ENCODE results near the gene ENTR1.

ENTR1 gene

GRCh38 chr9:136395020-136395340 lies 15.4 kb downstream of the ENTR1 start:
- Histone ChIP-seq H3K4me3 (ENCODE audit: insufficient read length, low read depth) (no peak overlapping the region), H3K9me3 (ENCODE audit: insufficient read depth, low read length) (no peaks in the 10 kb centered on the region), H3K36me3 (ENCODE audit: insufficient read depth, insufficient read length, low read length) (peaks cover 83% of the 10 kb centered on the region), H3K9ac (ENCODE audit: insufficient read length, low read depth) (no peak overlapping the region), H3K4me1 (ENCODE audit: insufficient read depth, insufficient read length) (peaks cover 10% of the 10 kb centered on the region), H3K27me3 (ENCODE audit: insufficient read depth, insufficient read length) (no peaks in the 10 kb centered on the region)
- no peak for DNase-seq (ENCODE audit: low read depth, low spot score)
- TF ChIP-seq YY1 (IDR thresholded peaks at IDR 0.05; ENCODE audit: insufficient read depth, insufficient read length), result no peak
- no peak for TF ChIP-seq ZNF274 (IDR thresholded peaks at IDR 0.05; ENCODE audit: low read depth, low read length)
- no peak for TF ChIP-seq SUZ12 (IDR thresholded peaks at IDR 0.05; ENCODE audit: extremely low read depth, insufficient read depth, insufficient read length)

GRCh38 chr9:136394312-136395019 lies 15.9 kb downstream of the ENTR1 start:
- peaks cover 89% of the 10 kb centered on the region for H3K36me3 ChIP-seq (ENCODE audit: insufficient read depth, insufficient read length, low read length)
- H3K9me3 ChIP-seq (ENCODE audit: insufficient read depth, low read length), result no peaks in the 10 kb centered on the region
- H3K9ac ChIP-seq (ENCODE audit: insufficient read length, low read depth), result no peak overlapping the region
- no peak for DNase-seq (ENCODE audit: low read depth, low spot score)
- H3K4me3 ChIP-seq (ENCODE audit: insufficient read length, low read depth), result no peak overlapping the region
- TF ChIP-seq ZNF274 (IDR thresholded peaks at IDR 0.05; ENCODE audit: low read depth, low read length), result no peak
- no peak for TF ChIP-seq YY1 (IDR thresholded peaks at IDR 0.05; ENCODE audit: insufficient read depth, insufficient read length)
- TF ChIP-seq SUZ12 (IDR thresholded peaks at IDR 0.05; ENCODE audit: extremely low read depth, insufficient read depth, insufficient read length), result no peak
- peaks cover 10% of the 10 kb centered on the region for H3K4me1 ChIP-seq (ENCODE audit: insufficient read depth, insufficient read length)
- H3K27me3 ChIP-seq (ENCODE audit: insufficient read depth, insufficient read length), result no peaks in the 10 kb centered on the region

GRCh38 chr9:136393531-136393930 lies 16.9 kb downstream of the ENTR1 start:
- Histone ChIP-seq H3K4me3 (ENCODE audit: insufficient read length, low read depth) (no peak overlapping the region), H3K9me3 (ENCODE audit: insufficient read depth, low read length) (no peaks in the 10 kb centered on the region), H3K27me3 (ENCODE audit: insufficient read depth, insufficient read length) (no peaks in the 10 kb centered on the region), H3K9ac (ENCODE audit: insufficient read length, low read depth) (no peak overlapping the region), H3K4me1 (ENCODE audit: insufficient read depth, insufficient read length) (peaks cover 5% of the 10 kb centered on the region), H3K36me3 (ENCODE audit: insufficient read depth, insufficient read length, low read length) (peaks cover 93% of the 10 kb centered on the region)
- TF ChIP-seq SUZ12 (IDR thresholded peaks at IDR 0.05; ENCODE audit: extremely low read depth, insufficient read depth, insufficient read length) (no peak), YY1 (IDR thresholded peaks at IDR 0.05; ENCODE audit: insufficient read depth, insufficient read length) (no peak), ZNF274 (IDR thresholded peaks at IDR 0.05; ENCODE audit: low read depth, low read length) (no peak)
- no peak for DNase-seq (ENCODE audit: low read depth, low spot score)

GRCh38 chr9:136392538-136393449 lies 17.6 kb downstream of the ENTR1 start:
- no peak overlapping the region for H3K9ac ChIP-seq (ENCODE audit: insufficient read length, low read depth)
- no peaks in the 10 kb centered on the region for H3K27me3 ChIP-seq (ENCODE audit: insufficient read depth, insufficient read length)
- H3K4me1 ChIP-seq (ENCODE audit: insufficient read depth, insufficient read length), result peaks cover 2% of the 10 kb centered on the region
- no peak for TF ChIP-seq ZNF274 (IDR thresholded peaks at IDR 0.05; ENCODE audit: low read depth, low read length)
- TF ChIP-seq SUZ12 (IDR thresholded peaks at IDR 0.05; ENCODE audit: extremely low read depth, insufficient read depth, insufficient read length), result no peak
- no peak for TF ChIP-seq YY1 (IDR thresholded peaks at IDR 0.05; ENCODE audit: insufficient read depth, insufficient read length)
- H3K4me3 ChIP-seq (ENCODE audit: insufficient read length, low read depth), result no peak overlapping the region
- H3K9me3 ChIP-seq (ENCODE audit: insufficient read depth, low read length), result no peaks in the 10 kb centered on the region
- peaks cover 93% of the 10 kb centered on the region for H3K36me3 ChIP-seq (ENCODE audit: insufficient read depth, insufficient read length, low read length)
- no peak for DNase-seq (ENCODE audit: low read depth, low spot score)

- H3K4me1 ChIP-seq (ENCODE audit: insufficient read depth, insufficient read length), result peaks cover 2% of the 10 kb centered on the region
- no peak overlapping the region for H3K4me3 ChIP-seq (ENCODE audit: insufficient read length, low read depth)
- TF ChIP-seq YY1 (IDR thresholded peaks at IDR 0.05; ENCODE audit: insufficient read depth, insufficient read length), result no peak
- no peak for TF ChIP-seq SUZ12 (IDR thresholded peaks at IDR 0.05; ENCODE audit: extremely low read depth, insufficient read depth, insufficient read length)
- TF ChIP-seq ZNF274 (IDR thresholded peaks at IDR 0.05; ENCODE audit: low read depth, low read length), result no peak
- no peaks in the 10 kb centered on the region for H3K9me3 ChIP-seq (ENCODE audit: insufficient read depth, low read length)
- H3K9ac ChIP-seq (ENCODE audit: insufficient read length, low read depth), result no peak overlapping the region
- H3K27me3 ChIP-seq (ENCODE audit: insufficient read depth, insufficient read length), result no peaks in the 10 kb centered on the region
- H3K36me3 ChIP-seq (ENCODE audit: insufficient read depth, insufficient read length, low read length), result peaks cover 95% of the 10 kb centered on the region
- no peak for DNase-seq (ENCODE audit: low read depth, low spot score)
Observed at GRCh38 chr9:136391737-136392537, 18.5 kb downstream of the ENTR1 start.

- no peaks in the 10 kb centered on the region for H3K27me3 ChIP-seq (ENCODE audit: insufficient read depth, insufficient read length)
- H3K4me1 ChIP-seq (ENCODE audit: insufficient read depth, insufficient read length), result peaks cover 2% of the 10 kb centered on the region
- TF ChIP-seq YY1 (IDR thresholded peaks at IDR 0.05; ENCODE audit: insufficient read depth, insufficient read length), result no peak
- no peak for TF ChIP-seq SUZ12 (IDR thresholded peaks at IDR 0.05; ENCODE audit: extremely low read depth, insufficient read depth, insufficient read length)
- no peak for TF ChIP-seq ZNF274 (IDR thresholded peaks at IDR 0.05; ENCODE audit: low read depth, low read length)
- no peak overlapping the region for H3K4me3 ChIP-seq (ENCODE audit: insufficient read length, low read depth)
- DNase-seq (ENCODE audit: low read depth, low spot score), result no peak
- H3K9ac ChIP-seq (ENCODE audit: insufficient read length, low read depth), result no peak overlapping the region
- peaks cover 91% of the 10 kb centered on the region for H3K36me3 ChIP-seq (ENCODE audit: insufficient read depth, insufficient read length, low read length)
- H3K9me3 ChIP-seq (ENCODE audit: insufficient read depth, low read length), result no peaks in the 10 kb centered on the region
Observed at GRCh38 chr9:136389396-136389795, 21.0 kb downstream of the ENTR1 start.

All from NT2/D1 (cell line).